Loucy (cell line): Measurements from ENCODE around the gene DISC1.

Source experiments
- H2AFZ ChIP-seq: fragments of 200-600 bp; sonication (generic); 2 replicates; pipeline ENCODE4 v1.6.0; 2016; ENCODE audit warnings: antibody characterized with exemption, mild to moderate bottlenecking, low read length, moderate library complexity
- H3F3A ChIP-seq: fragments of 200-600 bp; 2 replicates; pipeline ENCODE4 v1.6.0; 2016; ENCODE audit warnings: antibody characterized with exemption, low read depth, mild to moderate bottlenecking
- H3K27me3 ChIP-seq: fragments of 200-600 bp; sonication (generic); 2 replicates; pipeline ENCODE4 v1.6.1; 2014; ENCODE audit warnings: low read length, mild to moderate bottlenecking; ENCODE audit not compliant: insufficient read depth, poor library complexity, severe bottlenecking
- H3K36me3 ChIP-seq: fragments of 200-600 bp; sonication (generic); 2 replicates; pipeline ENCODE4 v1.6.1; 2016; ENCODE audit warnings: low read length; ENCODE audit not compliant: insufficient read depth
- H3K4me1 ChIP-seq: fragments of 200-600 bp; sonication (generic); 2 replicates; pipeline ENCODE4 v1.5.1; 2014; ENCODE audit warnings: low read length, mild to moderate bottlenecking; ENCODE audit not compliant: insufficient read depth, poor library complexity, severe bottlenecking
- H3K4me2 ChIP-seq: fragments of 200-600 bp; sonication (generic); 2 replicates; pipeline ENCODE4 v1.6.0; 2014; ENCODE audit warnings: antibody characterized with exemption, low read length, low read depth, mild to moderate bottlenecking; ENCODE audit not compliant: poor library complexity, severe bottlenecking
- H3K4me3 ChIP-seq: fragments of 200-600 bp; sonication (generic); 2 replicates; pipeline ENCODE4 v1.5.1; 2014; ENCODE audit warnings: low read length, mild to moderate bottlenecking, mixed read lengths; ENCODE audit not compliant: poor library complexity, severe bottlenecking
- H3K79me2 ChIP-seq: fragments of 200-600 bp; sonication (generic); 2 replicates; pipeline ENCODE4 v1.6.1; 2014; ENCODE audit warnings: low read length; ENCODE audit not compliant: insufficient read depth
- H3K9ac ChIP-seq: fragments of 200-600 bp; sonication (generic); 2 replicates; pipeline ENCODE4 v1.6.0; 2014; ENCODE audit warnings: mild to moderate bottlenecking, low read depth, low read length, moderate library complexity; ENCODE audit not compliant: poor library complexity, severe bottlenecking
- H3K9me2 ChIP-seq: fragments of 200-600 bp; sonication (generic); replicated peaks from 2 replicates; pipeline ENCODE4 v1.6.1; 2016; ENCODE audit warnings: low read depth, low read length, mixed read lengths
- H3K9me3 ChIP-seq: fragments of 200-600 bp; sonication (generic); 2 replicates; pipeline ENCODE4 v1.6.1; 2014; ENCODE audit warnings: mild to moderate bottlenecking, antibody characterized with exemption, low read length, low read depth; ENCODE audit not compliant: insufficient read depth
- H4K20me1 ChIP-seq: fragments of 200-600 bp; sonication (generic); 2 replicates; pipeline ENCODE4 v1.6.0; 2014; ENCODE audit warnings: antibody characterized with exemption, low read length, mild to moderate bottlenecking; ENCODE audit not compliant: insufficient read depth, poor library complexity, severe bottlenecking
- CTCF ChIP-seq: fragments of 200-600 bp; sonication (generic); conservative IDR thresholded peaks from 2 replicates; pipeline ENCODE4 v1.5.1; 2014; ENCODE audit warnings: mild to moderate bottlenecking, antibody characterized with exemption, low read length
- EZH2phosphoT487 ChIP-seq: fragments of 200-600 bp; IDR thresholded peaks from 2 replicates; pipeline ENCODE4 v1.6.1; 2018; ENCODE audit warnings: antibody characterized with exemption, mild to moderate bottlenecking, moderate library complexity, borderline replicate concordance

The DISC1 gene

GRCh38 chr1:231702331-231702730 lies 75.7 kb downstream of the DISC1 start:
- H3F3A ChIP-seq = no peaks in the 10 kb centered on the region
- no peak overlapping the region for H3K4me3 ChIP-seq
- no peak overlapping the region for H3K4me2 ChIP-seq
- H3K79me2 ChIP-seq = no peaks in the 10 kb centered on the region
- no peaks in the 10 kb centered on the region for H3K4me1 ChIP-seq
- no peak for TF ChIP-seq CTCF
- no peak for TF ChIP-seq EZH2phosphoT487
- no peaks in the 10 kb centered on the region for H4K20me1 ChIP-seq
- no peaks in the 10 kb centered on the region for H3K27me3 ChIP-seq
- H2AFZ ChIP-seq = no peak overlapping the region
- H3K9ac ChIP-seq = no peak overlapping the region
- no peaks in the 10 kb centered on the region for H3K9me2 ChIP-seq
- H3K36me3 ChIP-seq = peaks cover 28% of the 10 kb centered on the region; the same call in 1 of the 2 replicates
- no peaks in the 10 kb centered on the region for H3K9me3 ChIP-seq

- H2AFZ ChIP-seq = no peak overlapping the region
- TF ChIP-seq CTCF (no peak), EZH2phosphoT487 (no peak)
- H3F3A ChIP-seq = no peaks in the 10 kb centered on the region
- H3K4me2 ChIP-seq = no peak overlapping the region
- no peaks in the 10 kb centered on the region for H3K9me3 ChIP-seq
- H3K9ac ChIP-seq = no peak overlapping the region
- H4K20me1 ChIP-seq = no peaks in the 10 kb centered on the region
- no peaks in the 10 kb centered on the region for H3K9me2 ChIP-seq
- H3K79me2 ChIP-seq = no peaks in the 10 kb centered on the region
- no peaks in the 10 kb centered on the region for H3K4me1 ChIP-seq
- no peaks in the 10 kb centered on the region for H3K27me3 ChIP-seq
- H3K4me3 ChIP-seq = no peak overlapping the region
- H3K36me3 ChIP-seq = peaks cover 28% of the 10 kb centered on the region; the same call in 1 of the 2 replicates
Measured at GRCh38 chr1:231702804-231703203, 76.2 kb downstream of the DISC1 start.

GRCh38 chr1:231705806-231706760 lies 79.5 kb downstream of the DISC1 start:
- Histone ChIP-seq H3K4me1 (no peaks in the 10 kb centered on the region), H3K36me3 (peaks cover 15% of the 10 kb centered on the region; the same call in 1 of the 2 replicates), H3K27me3 (no peaks in the 10 kb centered on the region)

More at GRCh38 chr1:231705806-231706760, 79.5 kb downstream of the DISC1 start:
- TF ChIP-seq CTCF = no peak
- no peak for TF ChIP-seq EZH2phosphoT487
- Histone ChIP-seq H3K9me3 (no peaks in the 10 kb centered on the region), H2AFZ (no peak overlapping the region), H4K20me1 (no peaks in the 10 kb centered on the region), H3K9ac (no peak overlapping the region), H3F3A (no peaks in the 10 kb centered on the region), H3K9me2 (no peaks in the 10 kb centered on the region), H3K4me2 (no peak overlapping the region), H3K4me3 (no peak overlapping the region), H3K79me2 (no peaks in the 10 kb centered on the region)
